ENCODE data around the gene LDB3.
A peak's percentile ranks its signal among the peaks of the same experiment; 100 is the strongest.

The LDB3 gene

GRCh38 chr10:86685893-86686632, 17.8 kb downstream of the LDB3 start:
- no peak for DNase-seq (ENCODE audit: low read depth in 2 of 2)

DNA sequence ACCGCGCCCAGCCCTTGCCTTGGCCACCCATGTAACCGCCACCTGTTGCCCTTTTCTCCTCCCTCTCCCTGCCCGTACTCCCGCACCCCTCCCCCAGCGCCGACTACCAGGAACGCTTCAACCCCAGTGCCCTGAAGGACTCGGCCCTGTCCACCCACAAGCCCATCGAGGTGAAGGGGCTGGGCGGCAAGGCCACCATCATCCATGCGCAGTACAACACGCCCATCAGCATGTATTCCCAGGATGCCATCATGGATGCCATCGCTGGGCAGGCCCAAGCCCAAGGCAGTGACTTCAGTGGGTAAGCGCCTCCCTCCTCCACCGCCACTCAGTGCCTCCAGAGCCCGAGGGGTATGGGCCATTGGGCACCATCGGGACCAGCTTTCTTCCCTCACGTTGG, 18.7 kb downstream of the LDB3 start:
- no peak for DNase-seq (ENCODE audit: low read depth in 2 of 2)

- peak; percentile 80 to 83 for DNase-seq (ENCODE audit: low read depth in 2 of 2)
Observed at GRCh38 chr10:86687750-86688149, 19.4 kb downstream of the LDB3 start.

DNA sequence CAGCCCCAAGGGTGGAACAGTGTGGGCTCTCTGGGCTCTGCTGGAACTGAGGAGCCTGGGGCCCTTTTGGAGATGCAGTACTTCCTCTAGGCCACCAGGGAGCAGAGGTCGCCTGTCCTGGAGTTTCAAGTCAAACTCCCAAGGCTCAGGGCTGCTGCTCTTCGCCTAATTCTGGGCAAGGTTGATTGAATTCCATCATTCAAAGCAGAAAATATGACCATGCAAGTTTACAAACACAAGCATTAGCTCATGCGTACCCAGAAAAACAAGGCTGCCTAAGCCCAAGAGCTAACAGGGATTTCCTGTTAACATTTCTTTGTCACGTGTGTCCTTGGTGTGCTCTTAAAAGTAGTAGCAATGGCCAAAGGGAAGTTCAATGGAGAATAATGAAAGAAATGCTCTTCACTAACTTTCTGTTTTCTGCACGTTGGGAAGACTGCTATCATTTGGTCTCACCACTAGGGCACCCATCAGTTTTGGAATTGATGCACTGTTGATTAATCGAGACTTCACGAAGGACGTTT, 20.1 kb downstream of the LDB3 start:
- DNase-seq (ENCODE audit: low read depth in 2 of 2) = peak; percentile 31 to 33

DNA sequence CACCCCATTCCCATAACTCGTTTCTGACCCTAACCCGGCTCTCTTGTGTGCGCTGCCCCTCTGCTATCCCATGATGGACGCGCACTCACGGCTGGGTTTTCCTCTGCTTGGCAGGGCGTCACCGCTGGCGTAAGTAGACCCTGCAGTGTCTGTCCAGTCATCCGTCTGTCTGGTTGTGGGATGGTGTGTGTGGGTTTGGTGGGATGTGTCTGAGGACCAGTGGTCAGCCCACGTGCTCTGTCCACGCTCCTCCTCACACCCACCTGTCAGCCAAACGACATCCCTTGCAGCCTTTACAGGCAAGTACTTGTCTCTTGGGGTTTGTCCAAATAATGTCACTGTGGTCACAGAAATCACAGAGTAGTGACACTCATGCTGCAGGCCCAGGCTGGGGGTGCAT, 20.8 kb downstream of the LDB3 start:
- no peak for DNase-seq (ENCODE audit: low read depth in 2 of 2)

DNA sequence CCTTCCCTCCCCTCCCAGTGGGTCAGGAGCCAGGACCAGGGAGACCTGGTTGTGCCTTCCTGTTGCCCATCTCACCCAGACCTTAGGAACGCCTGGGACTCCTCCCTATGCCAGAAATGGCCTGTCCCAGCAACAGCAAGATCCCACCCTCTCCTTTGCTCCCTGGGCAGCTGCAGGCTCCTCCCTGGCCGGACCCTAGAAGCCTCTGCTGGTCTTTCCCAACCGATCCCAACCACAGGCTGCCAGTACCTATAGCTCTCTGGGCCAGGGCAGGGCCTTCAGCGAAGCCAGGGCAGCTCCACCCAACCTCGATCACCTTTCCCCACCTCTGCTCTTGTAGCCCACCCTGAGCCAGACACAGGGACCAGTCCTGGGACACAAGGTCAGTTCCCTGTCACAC, 21.9 kb downstream of the LDB3 start:
- DNase-seq (ENCODE audit: low read depth in 2 of 2) = no peak

GRCh38 chr10:86690657-86691084, 22.4 kb downstream of the LDB3 start:
- DNase-seq (ENCODE audit: low read depth in 2 of 2) = no peak

DNA sequence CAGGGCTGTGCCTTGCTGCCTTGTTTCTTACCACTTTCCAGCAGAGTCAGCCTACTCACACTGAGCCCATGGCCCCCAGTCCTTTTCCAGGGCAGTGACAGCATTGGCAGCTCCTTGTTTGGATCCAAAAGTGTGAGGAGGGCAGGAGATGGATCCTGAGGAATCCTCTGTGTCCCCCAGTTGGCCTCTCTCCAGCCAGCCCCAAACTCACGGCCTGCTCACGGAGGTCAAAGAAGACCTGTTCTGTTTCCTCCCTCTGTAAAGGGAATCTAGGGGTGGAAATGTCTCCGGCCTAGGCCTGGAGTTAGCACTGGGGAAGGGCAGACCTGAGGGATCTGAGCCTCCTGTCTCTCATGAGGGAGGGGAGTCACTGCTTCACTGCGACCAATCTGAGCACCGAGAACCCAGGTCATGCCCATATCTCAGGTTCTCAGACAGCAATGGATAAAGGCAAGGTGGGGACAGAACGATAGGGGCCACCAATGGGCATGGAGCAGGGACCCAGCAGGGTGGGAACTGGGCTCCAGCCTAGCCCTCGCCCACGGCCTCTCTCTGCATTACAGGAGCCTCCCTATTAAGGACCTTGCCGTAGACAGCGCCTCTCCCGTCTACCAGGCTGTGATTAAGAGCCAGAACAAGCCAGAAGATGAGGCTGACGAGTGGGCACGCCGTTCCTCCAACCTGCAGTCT, 23.2 kb downstream of the LDB3 start:
- DNase-seq (ENCODE audit: low read depth in 2 of 2) = no peak

DNA sequence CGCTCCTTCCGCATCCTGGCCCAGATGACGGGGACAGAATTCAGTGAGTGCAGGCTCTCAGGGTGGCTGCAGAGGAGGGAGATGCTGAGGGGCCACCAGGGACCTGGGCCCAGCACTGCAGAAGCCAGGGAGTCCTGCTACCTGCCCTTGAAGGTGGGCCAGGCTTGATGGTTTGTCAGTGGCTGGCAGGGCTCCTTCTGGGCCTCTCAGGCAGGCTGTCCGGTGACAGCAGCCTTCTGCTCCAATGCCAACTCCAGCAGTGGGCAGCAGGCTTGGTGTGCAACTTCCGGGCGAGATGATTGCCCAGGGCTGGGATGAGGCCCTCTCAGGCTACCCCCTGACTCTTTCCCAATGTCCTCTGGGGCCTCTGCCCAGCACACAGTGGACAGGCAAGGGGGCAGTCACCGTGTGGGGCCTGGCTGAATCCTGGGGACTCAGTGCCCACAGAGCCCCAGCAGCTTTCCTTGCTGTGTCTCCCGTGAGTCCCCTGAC, 23.8 kb downstream of the LDB3 start:
- DNase-seq (ENCODE audit: low read depth in 2 of 2) = no peak

DNA sequence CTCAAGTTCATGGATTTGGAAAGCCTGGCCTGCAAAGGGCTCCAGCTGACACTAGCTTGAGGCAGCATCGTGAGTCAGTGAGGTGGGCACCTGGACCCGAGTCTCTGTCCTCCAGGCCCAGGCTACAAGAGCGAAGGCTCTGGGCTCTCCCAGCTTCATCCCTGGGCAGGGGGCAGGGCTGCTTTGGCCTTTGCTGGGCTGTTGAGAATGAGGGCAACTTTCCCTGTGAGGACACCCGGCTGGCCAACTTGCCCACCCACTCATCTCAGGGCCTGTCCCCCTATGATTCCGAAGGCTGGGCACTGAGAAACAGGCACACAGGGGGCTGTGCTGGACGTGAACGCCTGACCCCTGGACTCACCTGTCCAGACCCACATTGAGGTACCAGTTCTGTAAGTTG, 24.4 kb downstream of the LDB3 start:
- no peak for DNase-seq (ENCODE audit: low read depth in 2 of 2)

DNA sequence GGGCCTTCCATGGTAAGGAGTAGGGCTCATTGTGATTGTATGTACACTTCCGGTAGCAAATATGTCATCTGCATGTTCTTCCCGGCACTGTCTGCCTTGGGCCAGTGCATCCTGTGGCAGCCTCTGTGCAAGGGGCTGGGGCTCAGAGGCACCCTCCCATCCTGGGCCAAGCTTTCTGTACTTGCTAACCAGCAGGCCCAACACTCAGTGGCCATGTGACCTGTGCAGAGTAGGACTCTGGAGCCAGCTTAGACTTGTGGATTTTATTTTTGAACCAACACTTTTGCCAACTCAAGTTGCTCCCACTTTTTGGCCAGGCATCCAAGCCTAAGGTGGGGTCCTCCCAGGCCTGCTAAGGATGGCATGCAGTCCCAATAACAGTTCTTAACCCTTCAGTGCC, 25.0 kb downstream of the LDB3 start:
- DNase-seq (ENCODE audit: low read depth in 2 of 2) = no peak

DNA sequence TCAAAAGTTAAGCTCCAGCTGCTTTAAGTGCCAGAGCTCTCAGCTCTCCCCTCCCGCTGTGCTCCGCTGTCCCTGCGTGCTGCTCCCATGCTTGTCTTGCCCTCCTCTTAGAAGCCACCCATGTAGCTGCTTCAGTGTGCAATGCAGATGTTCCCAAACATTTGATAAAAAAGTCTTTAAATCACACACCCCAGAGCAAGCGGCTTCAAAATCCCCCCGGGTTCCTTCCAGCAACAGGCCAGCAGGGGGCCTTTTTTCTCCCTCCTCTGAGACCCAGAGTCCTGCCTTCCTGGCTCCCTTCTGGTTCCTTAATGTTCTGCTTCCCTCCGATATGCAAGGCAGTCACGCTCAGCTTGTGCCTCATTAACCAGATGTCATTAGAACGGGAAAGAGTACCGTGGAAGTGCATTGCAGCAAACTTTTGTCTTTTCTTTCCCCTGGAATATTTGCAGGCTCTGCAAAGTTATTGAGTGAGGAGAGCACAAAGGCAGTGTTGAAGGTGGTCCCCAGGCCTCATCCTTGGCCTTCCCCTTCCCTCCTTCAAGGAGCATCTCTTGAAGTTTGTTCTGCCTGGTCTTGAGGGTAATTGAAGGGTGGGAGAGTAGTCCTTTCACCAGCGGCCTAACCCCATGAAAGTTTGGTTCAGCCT, 25.5 kb downstream of the LDB3 start:
- peak; percentile 28 to 30 for DNase-seq (ENCODE audit: low read depth in 2 of 2)

DNA sequence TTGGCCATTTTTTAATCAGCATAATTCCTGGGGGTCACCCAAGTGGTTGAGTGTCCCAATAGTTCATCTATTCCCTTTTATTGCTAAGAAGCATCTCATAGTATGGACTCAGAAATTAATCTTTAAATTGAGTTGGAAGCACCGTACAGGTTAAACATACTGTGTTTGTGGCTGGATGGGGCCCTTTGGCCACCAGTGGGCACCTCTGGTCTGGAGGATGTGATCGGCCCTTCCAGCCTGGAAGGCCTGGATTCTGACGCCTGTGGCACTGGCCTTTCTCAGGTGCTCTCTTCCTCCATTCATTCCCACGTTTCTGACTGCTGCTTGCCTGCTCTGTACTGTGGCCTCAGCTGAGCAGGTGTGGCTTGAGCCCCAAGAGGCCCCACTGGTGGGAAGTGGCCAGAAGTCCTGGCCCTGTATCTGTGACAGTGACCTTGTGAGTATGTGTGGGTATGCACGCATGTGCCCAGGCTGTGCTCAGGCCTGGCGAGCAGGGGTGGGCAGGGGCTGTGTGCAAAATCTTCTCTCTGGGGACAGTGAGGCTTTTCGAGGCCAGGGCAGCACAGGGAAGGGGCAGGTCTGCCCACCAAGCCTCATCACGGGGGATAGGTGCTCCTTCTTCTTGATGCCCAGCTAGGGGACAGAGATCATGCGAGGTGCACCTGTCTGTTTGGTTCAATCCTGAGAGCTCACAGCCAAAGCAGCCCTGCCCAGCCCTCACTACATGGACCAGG, 30.1 kb downstream of the LDB3 start:
- no peak for DNase-seq (ENCODE audit: low read depth in 2 of 2)

- DNase-seq (ENCODE audit: low read depth in 2 of 2) = no peak
Observed at GRCh38 chr10:86699125-86699524, 30.8 kb downstream of the LDB3 start.

GRCh38 chr10:86699541-86699940, 31.2 kb downstream of the LDB3 start:
- no peak for DNase-seq (ENCODE audit: low read depth in 2 of 2)

DNA sequence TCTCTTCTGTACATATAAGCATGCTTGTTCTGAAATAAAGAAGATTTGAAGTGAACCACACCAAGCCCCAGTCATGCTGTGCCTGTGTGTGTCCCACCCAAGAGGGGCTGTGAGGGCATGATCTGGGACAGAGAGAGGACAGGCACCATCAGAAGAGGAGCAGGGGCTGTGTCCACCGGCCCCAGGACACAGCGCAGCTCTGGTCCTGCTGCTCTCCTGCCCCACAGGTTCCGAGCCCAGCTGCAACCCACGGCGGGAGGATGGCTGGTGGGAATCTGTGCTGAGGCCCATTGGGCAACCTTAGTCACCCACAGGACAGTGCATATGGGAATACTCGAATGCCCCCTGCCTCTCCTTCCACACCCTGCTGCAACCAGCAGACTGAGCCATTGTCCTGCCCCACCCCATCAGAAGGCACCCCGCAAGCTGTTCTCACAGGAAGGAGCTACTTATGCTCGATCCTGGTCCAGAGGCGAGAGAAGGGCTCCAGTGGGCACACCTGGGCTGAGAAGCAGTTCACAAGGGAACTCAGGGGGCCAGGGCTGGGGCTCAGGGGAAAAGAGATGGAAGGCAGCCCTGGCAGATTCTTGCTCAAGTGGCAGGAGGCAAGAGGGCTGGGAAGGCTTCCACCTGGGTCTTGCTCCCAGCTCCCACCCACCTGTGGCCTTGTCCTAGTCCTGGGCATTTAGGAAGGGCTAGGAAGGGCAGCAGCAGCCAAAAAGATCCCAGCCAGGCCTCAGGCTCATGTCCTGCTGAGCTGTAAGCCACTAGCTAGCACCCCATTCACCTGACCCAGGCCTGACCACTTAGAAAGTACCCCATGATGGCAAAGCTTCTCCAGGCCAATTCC, 31.9 kb downstream of the LDB3 start:
- no peak for DNase-seq (ENCODE audit: low read depth in 2 of 2)

GRCh38 chr10:86700851-86701617, 32.7 kb downstream of the LDB3 start:
- no peak for DNase-seq (ENCODE audit: low read depth in 2 of 2)

DNA sequence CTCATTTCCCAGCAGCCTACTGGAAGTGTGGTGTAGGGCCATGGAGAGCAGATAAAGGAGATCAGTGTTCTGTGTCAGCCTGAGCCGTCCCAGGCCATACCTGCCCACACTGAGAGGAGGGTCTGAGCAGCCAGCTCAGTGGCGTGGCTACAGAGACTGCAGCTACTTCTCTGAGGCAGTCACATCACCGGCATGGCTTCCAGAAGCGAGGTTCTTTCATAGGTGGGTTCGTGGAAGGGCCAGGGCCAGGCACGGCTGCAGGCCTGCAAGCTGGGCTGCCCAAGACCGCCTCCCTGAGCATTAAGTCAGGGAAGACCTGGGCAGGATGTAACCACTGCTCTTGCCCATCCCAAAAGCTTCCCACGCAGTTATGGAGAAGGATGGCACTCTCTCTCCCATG, 34.9 kb downstream of the LDB3 start:
- DNase-seq (ENCODE audit: low read depth in 2 of 2) = no peak

DNA sequence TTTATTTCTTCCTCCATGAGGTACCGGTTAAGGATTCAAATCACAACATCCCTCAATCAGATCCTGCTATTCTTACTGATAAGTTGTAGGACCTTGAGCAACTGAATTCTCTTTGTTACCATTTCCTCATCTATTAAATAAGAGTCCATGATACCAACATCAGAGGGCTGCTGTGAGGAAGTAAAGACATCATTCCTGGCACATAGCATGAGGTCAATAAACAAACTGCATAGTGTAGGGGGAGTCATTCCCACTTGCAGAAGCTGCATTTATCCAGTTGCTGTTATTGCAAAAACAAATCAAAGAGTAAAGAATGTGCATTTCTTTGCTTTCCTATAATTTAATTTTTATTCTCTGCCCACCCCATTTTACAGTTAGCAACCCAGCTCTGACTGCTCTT, 36.8 kb downstream of the LDB3 start:
- DNase-seq (ENCODE audit: low read depth in 2 of 2) = no peak

- DNase-seq (ENCODE audit: low read depth in 2 of 2) = no peak
Observed at GRCh38 chr10:86705905-86706304, 37.6 kb downstream of the LDB3 start.

All from fibroblast of skin of left biceps (primary cell).